Measurements from ENCODE around the gene DIPK1B. TPM values are rescaled to one million over a fixed set of nuclear protein-coding genes. Genes with fewer than 3 reads are reported as not detected.

The DIPK1B gene
- polyA plus RNA-seq, 3 donors = 0.10 TPM; not detected in 2

- intact Hi-C loops (cut with micrococcal nuclease) = no loop called here
- 87% methylated on average over 25 of the region's 35 CpGs for WGBS (ENCODE audit: insufficient coverage)
- Mint-ChIP-seq H3K36me3 (peaks cover 18 to 38% of the 10 kb centered on the region in 2 donors), H3K4me3 (no peak overlapping the region), H3K4me1 (no peaks in the 10 kb centered on the region), H3K27ac (peak overlapping the region in 1 of 7 donors; percentile 15), H3K9me3 (no peaks in the 10 kb centered on the region), H3K27me3 (ENCODE audit: low read depth in 3 of 3) (peaks cover 7 to 22% (median 12%) of the 10 kb centered on the region in 3 donors)
- Histone ChIP-seq H3K9ac (ENCODE audit: insufficient read depth, low read length, poor library complexity, severe bottlenecking) (no peak overlapping the region), H3K27ac (ENCODE audit: low read depth in 1 of 2, low read length in 2 of 2) (no peak overlapping the region), H3K9me3 (replicated peaks in 1 of 2; ENCODE audit: control insufficient read depth in 1 of 2, insufficient read depth in 1 of 2, low read length in 2 of 2) (no peaks in the 10 kb centered on the region), H3K4me2 (replicated peaks; ENCODE audit: extremely low read depth, low read length, poor library complexity, severe bottlenecking) (no peak overlapping the region), H3K36me3 (replicated peaks in 1 of 2; ENCODE audit: control insufficient read depth in 1 of 2, insufficient read depth in 2 of 2, low read length in 2 of 2) (peaks cover 40 to 47% of the 10 kb centered on the region in 2 donors), H3K4me1 (ENCODE audit: control insufficient read depth in 1 of 2, insufficient read depth in 2 of 2, low read length in 2 of 2) (peaks cover 5 to 10% of the 10 kb centered on the region in 2 donors), H4K20me1 (ENCODE audit: insufficient read depth, low read length) (peaks cover 66% of the 10 kb centered on the region), H3K4me3 (replicated peaks in 1 of 3; ENCODE audit: low read depth in 2 of 3, low read length in 3 of 3) (no peak overlapping the region), H2AFZ (ENCODE audit: insufficient read depth, low read depth, low read length, poor library complexity, severe bottlenecking) (no peak overlapping the region), H3K27me3 (ENCODE audit: control insufficient read depth in 2 of 2, insufficient read depth in 2 of 2, low read length in 2 of 2) (peaks cover 0 to 16% of the 10 kb centered on the region in 2 donors), H3K79me2 (ENCODE audit: insufficient read depth, low read length) (peaks cover 11% of the 10 kb centered on the region)
- TF ChIP-seq, protein P1, sequence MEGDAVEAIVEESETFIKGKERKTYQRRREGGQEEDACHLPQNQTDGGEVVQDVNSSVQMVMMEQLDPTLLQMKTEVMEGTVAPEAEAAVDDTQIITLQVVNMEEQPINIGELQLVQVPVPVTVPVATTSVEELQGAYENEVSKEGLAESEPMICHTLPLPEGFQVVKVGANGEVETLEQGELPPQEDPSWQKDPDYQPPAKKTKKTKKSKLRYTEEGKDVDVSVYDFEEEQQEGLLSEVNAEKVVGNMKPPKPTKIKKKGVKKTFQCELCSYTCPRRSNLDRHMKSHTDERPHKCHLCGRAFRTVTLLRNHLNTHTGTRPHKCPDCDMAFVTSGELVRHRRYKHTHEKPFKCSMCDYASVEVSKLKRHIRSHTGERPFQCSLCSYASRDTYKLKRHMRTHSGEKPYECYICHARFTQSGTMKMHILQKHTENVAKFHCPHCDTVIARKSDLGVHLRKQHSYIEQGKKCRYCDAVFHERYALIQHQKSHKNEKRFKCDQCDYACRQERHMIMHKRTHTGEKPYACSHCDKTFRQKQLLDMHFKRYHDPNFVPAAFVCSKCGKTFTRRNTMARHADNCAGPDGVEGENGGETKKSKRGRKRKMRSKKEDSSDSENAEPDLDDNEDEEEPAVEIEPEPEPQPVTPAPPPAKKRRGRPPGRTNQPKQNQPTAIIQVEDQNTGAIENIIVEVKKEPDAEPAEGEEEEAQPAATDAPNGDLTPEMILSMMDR (IDR thresholded peaks at IDR 0.05) = no peak
- DNase-seq = no peak
Observed at GRCh38 chr9:136673088-136673974, 39.0 kb upstream of the DIPK1B start.

DNA sequence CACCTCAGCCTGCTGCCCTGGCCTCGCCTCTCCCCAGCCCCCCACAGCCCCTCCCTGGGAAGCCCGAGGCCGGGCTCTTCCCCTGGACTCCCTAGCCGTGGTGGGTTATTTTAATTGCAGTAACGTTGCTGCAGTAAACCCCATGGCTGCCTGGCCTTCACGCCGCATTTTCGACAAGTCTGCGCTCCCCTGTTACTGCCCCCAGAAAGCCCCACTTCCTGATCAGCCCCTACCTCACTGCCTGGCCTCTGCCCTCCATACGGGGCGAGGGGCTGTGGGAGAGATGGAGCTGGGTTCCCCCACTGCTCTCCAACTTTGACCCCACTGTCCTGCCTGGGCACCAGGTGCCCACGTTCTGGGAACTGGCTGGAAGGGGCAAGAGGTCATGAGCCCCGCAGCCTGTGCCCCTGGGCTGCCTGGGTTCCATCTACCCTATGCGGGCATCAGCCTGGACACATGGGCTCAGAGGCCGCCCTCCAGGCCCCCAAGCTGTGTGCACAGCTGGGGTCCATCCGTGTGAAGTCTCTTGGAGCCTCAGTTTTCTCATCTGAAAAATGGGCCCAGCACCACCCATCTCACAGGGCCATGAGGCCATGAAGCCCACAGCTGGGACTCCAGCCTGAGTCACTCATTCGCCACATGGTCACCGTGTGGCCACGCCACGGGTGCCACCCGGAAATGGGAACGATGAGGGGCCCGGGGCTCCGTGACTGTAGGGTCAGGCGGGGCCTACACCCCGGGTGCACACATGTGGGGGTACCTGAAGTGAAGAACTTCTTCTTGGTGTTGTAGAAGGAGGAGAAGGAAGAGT lies 38.2 kb upstream of the DIPK1B start:
- WGBS (ENCODE audit: insufficient coverage) = 81% methylated on average over 14 of the region's 26 CpGs
- peaks cover 19% of the 10 kb centered on the region for H3K79me2 ChIP-seq (ENCODE audit: insufficient read depth, low read length)
- no peak overlapping the region for H2AFZ ChIP-seq (ENCODE audit: insufficient read depth, low read depth, low read length, poor library complexity, severe bottlenecking)
- Mint-ChIP-seq H3K27me3 (ENCODE audit: low read depth in 3 of 3) (peaks cover 2 to 16% (median 8%) of the 10 kb centered on the region in 3 donors), H3K27ac (peak overlapping the region in 4 of 7 donors; percentile 15 to 60 (median 42)), H3K4me1 (peaks cover 8% of the 10 kb centered on the region), H3K9me3 (no peaks in the 10 kb centered on the region), H3K4me3 (no peak overlapping the region), H3K36me3 (peaks cover 18 to 38% of the 10 kb centered on the region in 2 donors)
- H3K9me3 ChIP-seq (replicated peaks in 1 of 2; ENCODE audit: control insufficient read depth in 1 of 2, insufficient read depth in 1 of 2, low read length in 2 of 2) = no peaks in the 10 kb centered on the region
- H3K27me3 ChIP-seq (ENCODE audit: control insufficient read depth in 2 of 2, insufficient read depth in 2 of 2, low read length in 2 of 2) = peaks cover 0 to 13% of the 10 kb centered on the region in 2 donors
- TF ChIP-seq, protein P1 (IDR thresholded peaks at IDR 0.05) = no peak
- no peak overlapping the region for H3K4me2 ChIP-seq (replicated peaks; ENCODE audit: extremely low read depth, low read length, poor library complexity, severe bottlenecking)
- no peak overlapping the region for H3K4me3 ChIP-seq (replicated peaks in 1 of 3; ENCODE audit: low read depth in 2 of 3, low read length in 3 of 3)
- H3K9ac ChIP-seq (ENCODE audit: insufficient read depth, low read length, poor library complexity, severe bottlenecking) = no peak overlapping the region
- peaks cover 13 to 15% of the 10 kb centered on the region in 2 donors for H3K4me1 ChIP-seq (ENCODE audit: control insufficient read depth in 1 of 2, insufficient read depth in 2 of 2, low read length in 2 of 2)
- H3K36me3 ChIP-seq (replicated peaks in 1 of 2; ENCODE audit: control insufficient read depth in 1 of 2, insufficient read depth in 2 of 2, low read length in 2 of 2) = peaks cover 40 to 47% of the 10 kb centered on the region in 2 donors
- no peak for DNase-seq
- peaks cover 74% of the 10 kb centered on the region for H4K20me1 ChIP-seq (ENCODE audit: insufficient read depth, low read length)
- intact Hi-C loops (cut with micrococcal nuclease) = no loop called here
- H3K27ac ChIP-seq (ENCODE audit: low read depth in 1 of 2, low read length in 2 of 2) = no peak overlapping the region

Data from CD14-positive monocyte (primary cell).